AG04449 (cell line): ENCODE data around the gene TAF1B.

ENCODE experiments used
- CTCF ChIA-PET: fragments of 350-600 bp; formaldehyde crosslinking; extraction: SDS; loops from one replicate; lab custom pipeline; 2021; ENCODE audit warnings: antibody characterized with exemption; lab: Yijun Ruan, JAX
- POLR2A ChIA-PET: fragments of 400-600, 350-600 bp; formaldehyde crosslinking; extraction: SDS; loops from one replicate; lab custom pipeline; 2020; ENCODE audit warnings: antibody characterized with exemption, inconsistent platforms; lab: Yijun Ruan, JAX
- DNase-seq: peaks from one replicate; pipeline ENCODE4 v3.0.0-alpha.2; 2010; ENCODE audit warnings: low read depth, low spot score
- H3K4me3 ChIP-seq: 2 replicates; pipeline ENCODE4 v1.5.1; 2011; ENCODE audit warnings: low read depth, mild to moderate bottlenecking, control low read depth, low read length
- CTCF ChIP-seq: IDR thresholded peaks from one replicate; pipeline ENCODE4 v1.5.1; 2011; ENCODE audit warnings: mild to moderate bottlenecking, moderate library complexity, low read length, control low read depth, inconsistent platforms; ENCODE audit not compliant: insufficient read depth; ENCODE audit errors: missing control alignments

Gene TAF1B

GRCh38 chr2:9844036-9844483, 786 bp downstream of the TAF1B start:
- TF ChIP-seq CTCF = no peak
- POLR2A ChIA-PET = interaction anchor here (0.7 to 1.3 kb wide), 4 partner anchors 12 to 288 kb away, joined by 3 to 5 read pairs (median 4); partner anchors contain the start of gene ADAM17
- CTCF ChIA-PET = interaction anchor here (0.9 to 9.9 kb wide), 7 partner anchors 13 to 175 kb away, joined by 3 to 83 read pairs (median 7); no protein-coding TSS in a partner anchor
- peak overlapping the region; percentile 81 for H3K4me3 ChIP-seq
- DNase-seq = no peak

- POLR2A ChIA-PET = interaction anchor here (0.6 to 0.7 kb wide), 2 partner anchors 43 to 92 kb away, joined by 4 to 5 read pairs; no protein-coding TSS in a partner anchor
- no peak for DNase-seq
Observed at GRCh38 chr2:9844576-9844975, 1.3 kb downstream of the TAF1B start.

DNA sequence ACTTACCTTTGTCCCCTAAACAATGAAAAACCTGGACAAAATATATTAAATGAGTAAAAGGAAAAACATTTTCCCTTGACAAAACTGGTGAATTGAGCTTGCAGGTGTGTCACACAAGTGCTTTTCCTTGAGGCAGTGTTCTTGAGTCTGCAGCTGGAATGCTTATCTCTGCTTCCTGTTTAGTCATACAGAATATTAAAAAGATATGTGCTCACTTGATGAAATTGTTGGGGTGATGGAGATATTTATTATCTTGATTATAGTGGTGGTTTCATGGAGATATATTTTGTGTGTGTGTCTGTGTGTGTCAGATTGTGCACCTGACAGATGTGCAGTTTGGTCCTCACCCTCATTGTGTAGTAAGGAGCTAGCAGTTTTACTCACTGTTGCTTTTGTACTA, 3.3 kb downstream of the TAF1B start:
- DNase-seq = no peak
- TF ChIP-seq CTCF = no peak
- no peak overlapping the region for H3K4me3 ChIP-seq
- ChIA-PET POLR2A (no interaction called here), CTCF (interaction anchor here (1.0 to 2.6 kb wide), 2 partner anchors 10 to 33 kb away, joined by 5 to 10 read pairs; no protein-coding TSS in a partner anchor)

More at GRCh38 chr2:9844576-9844975, 1.3 kb downstream of the TAF1B start:
- peak overlapping the region; percentile 81 for H3K4me3 ChIP-seq
- TF ChIP-seq CTCF = no peak
- CTCF ChIA-PET = interaction anchor here (1.2 to 9.9 kb wide), 4 partner anchors 31 to 174 kb away, joined by 3 to 83 read pairs (median 10); no protein-coding TSS in a partner anchor

GRCh38 chr2:9847140-9847539, 3.9 kb downstream of the TAF1B start:
- ChIA-PET CTCF (interaction anchor here (1.0 to 2.6 kb wide), 2 partner anchors 10 to 34 kb away, joined by 5 to 10 read pairs; no protein-coding TSS in a partner anchor), POLR2A (no interaction called here)
- H3K4me3 ChIP-seq = no peak overlapping the region
- no peak for TF ChIP-seq CTCF
- DNase-seq = no peak

- CTCF ChIA-PET = interaction anchor here (0.7 kb wide), 1 partner anchor 39 kb away, joined by 3 read pairs; no protein-coding TSS in a partner anchor
- TF ChIP-seq CTCF = no peak
- no peak overlapping the region for H3K4me3 ChIP-seq
- POLR2A ChIA-PET = interaction anchor here (0.6 kb wide), 1 partner anchor 17 kb away, joined by 3 read pairs; no protein-coding TSS in a partner anchor
- DNase-seq = no peak
Observed at GRCh38 chr2:9852881-9853280, 9.6 kb downstream of the TAF1B start.
